Uterus (tissue), 4 donors: Measurements from ENCODE around the gene ZNF319. TPM values are rescaled to one million over a fixed set of nuclear protein-coding genes. Genes with fewer than 3 reads are reported as not detected.
A peak's percentile ranks its signal among the peaks of the same experiment; 100 is the strongest.

Experiments
- DNase-seq, 2 donors: peaks; one replicate each; pipeline ENCODE4 v3.0.0-alpha.2; 2019 to 2020
- H3K27ac ChIP-seq, 2 donors: fragments of 200-600 bp; sonication (generic); 1 replicate in 1 of 2; 2 replicates in 1 of 2; pipeline ENCODE4 v1.5.1; 2016 to 2018
- H3K27me3 ChIP-seq, 2 donors: fragments of 200-600 bp; sonication (generic); one replicate each; pipeline ENCODE4 v1.5.1; 2018 to 2019; ENCODE audit warnings: control low read depth in 1 of 2
- H3K36me3 ChIP-seq, 2 donors: fragments of 200-600 bp; sonication (generic); one replicate each; pipeline ENCODE4 v1.5.1; 2019; ENCODE audit warnings: control low read depth in 1 of 2
- H3K4me1 ChIP-seq, 2 donors: fragments of 200-600 bp; sonication (generic); one replicate each; pipeline ENCODE4 v1.5.1; 2018 to 2019; ENCODE audit warnings: control low read depth in 1 of 2
- H3K4me3 ChIP-seq, 2 donors: fragments of 200-600 bp; sonication (generic); 1 replicate in 1 of 2; 2 replicates in 1 of 2; pipeline ENCODE4 v1.5.1; 2018 to 2019; ENCODE audit warnings: mild to moderate bottlenecking in 1 of 2
- H3K9me3 ChIP-seq, 2 donors: fragments of 200-600 bp; sonication (generic); one replicate each; pipeline ENCODE4 v1.5.1; 2019; ENCODE audit warnings: control low read depth in 1 of 2
- CTCF ChIP-seq, 4 experiments: fragments of 200-600 bp in 2 of 4; fragments of 450-650 bp in 2 of 4; sonication (generic) in 2 of 4; IDR thresholded peaks; one replicate each; pipeline ENCODE4 v1.5.1; 2016 to 2019; ENCODE audit warnings: antibody characterized with exemption in 4 of 4, mild to moderate bottlenecking in 2 of 4, moderate library complexity in 1 of 4
- POLR2A ChIP-seq, 2 donors: fragments of 450-650 bp; IDR thresholded peaks; one replicate each; pipeline ENCODE4 v1.6.1; 2016; ENCODE audit warnings: antibody characterized with exemption in 2 of 2, mild to moderate bottlenecking in 1 of 2, moderate library complexity in 1 of 2
- intact Hi-C: fragments of 100-400 bp; cut with DNase I; formaldehyde crosslinking; loops from one replicate; pipeline ENCODE4 v1.15.1; 2023; ENCODE audit warnings: low total_unique reads
- total RNA-seq, 4 donors: library from RNA; depleted of rRNA in 3 of 4; stranded (reverse); fragments of >200 nt in 3 of 4; gene quantifications; one replicate each; pipeline versions ENCODE4 v1.1.0 to v1.2.4, GENCODE V29; 2014 to 2023
- donor health status: DM: yes; HTN: yes; CAD: no.

Gene ZNF319
- total RNA-seq, 4 donors from 2014 or later: 5.4 to 11.5 (median 6.9) TPM

DNA sequence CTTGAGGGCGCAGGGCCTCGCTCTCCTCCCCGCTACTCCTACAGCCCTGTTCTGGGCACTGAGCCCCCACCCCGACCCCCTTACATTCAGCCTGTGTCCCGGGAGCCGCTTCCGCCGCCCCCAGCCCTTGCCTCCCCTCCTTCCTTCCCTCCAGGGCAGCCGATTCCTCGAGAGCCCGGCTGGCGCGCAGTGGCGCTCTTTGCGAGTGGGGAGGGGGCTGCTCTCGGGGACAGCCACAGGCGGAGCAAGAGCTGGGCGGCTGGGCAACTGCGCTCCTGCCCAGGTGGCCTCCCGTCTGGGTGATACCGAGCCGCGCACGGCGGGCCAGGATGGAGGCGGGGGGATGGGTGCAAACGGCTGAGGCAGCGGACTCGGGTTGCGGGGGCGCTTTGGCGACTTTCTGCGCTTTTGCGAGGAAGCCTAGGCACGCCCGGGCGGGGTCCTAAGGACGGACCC lies 26.3 kb upstream of the ZNF319 start:
- H3K4me3 ChIP-seq: peak overlapping the region; percentile 42 to 65
- intact Hi-C loops: no loop called here
- no peak for DNase-seq
- no peaks in the 10 kb centered on the region for H3K9me3 ChIP-seq
- TF ChIP-seq POLR2A (IDR thresholded peaks at IDR 0.05) (no peak), CTCF (IDR thresholded peaks at IDR 0.05) (no peak)
- no peaks in the 10 kb centered on the region for H3K27me3 ChIP-seq
- H3K36me3 ChIP-seq: no peaks in the 10 kb centered on the region
- peaks cover 0 to 9% of the 10 kb centered on the region in 2 donors for H3K4me1 ChIP-seq
- H3K27ac ChIP-seq: peak overlapping the region in 1 of 2 donors; percentile 1

DNA sequence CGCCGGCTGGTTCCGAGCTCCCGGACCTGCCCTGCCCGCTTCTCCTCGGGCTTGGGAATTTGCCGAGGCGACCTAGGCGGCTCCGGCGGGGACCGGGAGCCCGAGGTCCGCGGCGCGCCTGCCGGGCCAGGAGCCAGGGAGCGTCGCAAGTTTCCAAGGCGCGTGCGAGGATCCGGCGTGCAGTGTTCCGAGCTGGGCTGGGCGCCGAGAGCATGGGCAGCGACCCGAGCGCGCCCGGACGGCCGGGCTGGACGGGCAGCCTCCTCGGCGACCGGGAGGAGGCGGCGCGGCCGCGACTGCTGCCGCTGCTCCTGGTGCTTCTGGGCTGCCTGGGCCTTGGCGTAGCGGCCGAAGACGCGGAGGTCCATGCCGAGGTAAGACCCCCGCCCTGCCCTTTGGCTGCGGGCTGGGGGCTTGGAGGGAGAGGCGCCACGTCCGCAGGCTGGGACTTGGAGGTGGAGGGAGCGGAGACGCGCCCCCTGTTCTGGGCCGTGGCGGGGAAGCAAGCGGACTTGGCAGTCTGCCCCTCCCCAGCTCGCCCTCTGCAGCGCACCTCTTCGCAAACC lies 25.8 kb upstream of the ZNF319 start:
- DNase-seq: peak in 1 of 2 donors; percentile 37
- intact Hi-C loops: no loop called here
- H3K4me1 ChIP-seq: peaks cover 0 to 9% of the 10 kb centered on the region in 2 donors
- peak overlapping the region; percentile 42 to 65 for H3K4me3 ChIP-seq
- no peaks in the 10 kb centered on the region for H3K27me3 ChIP-seq
- no peaks in the 10 kb centered on the region for H3K9me3 ChIP-seq
- H3K27ac ChIP-seq: peak overlapping the region; percentile 54 to 70
- no peaks in the 10 kb centered on the region for H3K36me3 ChIP-seq
- TF ChIP-seq POLR2A (IDR thresholded peaks at IDR 0.05) (no peak), CTCF (IDR thresholded peaks at IDR 0.05) (peak in 1 of 4 experiments; percentile 11)

DNA sequence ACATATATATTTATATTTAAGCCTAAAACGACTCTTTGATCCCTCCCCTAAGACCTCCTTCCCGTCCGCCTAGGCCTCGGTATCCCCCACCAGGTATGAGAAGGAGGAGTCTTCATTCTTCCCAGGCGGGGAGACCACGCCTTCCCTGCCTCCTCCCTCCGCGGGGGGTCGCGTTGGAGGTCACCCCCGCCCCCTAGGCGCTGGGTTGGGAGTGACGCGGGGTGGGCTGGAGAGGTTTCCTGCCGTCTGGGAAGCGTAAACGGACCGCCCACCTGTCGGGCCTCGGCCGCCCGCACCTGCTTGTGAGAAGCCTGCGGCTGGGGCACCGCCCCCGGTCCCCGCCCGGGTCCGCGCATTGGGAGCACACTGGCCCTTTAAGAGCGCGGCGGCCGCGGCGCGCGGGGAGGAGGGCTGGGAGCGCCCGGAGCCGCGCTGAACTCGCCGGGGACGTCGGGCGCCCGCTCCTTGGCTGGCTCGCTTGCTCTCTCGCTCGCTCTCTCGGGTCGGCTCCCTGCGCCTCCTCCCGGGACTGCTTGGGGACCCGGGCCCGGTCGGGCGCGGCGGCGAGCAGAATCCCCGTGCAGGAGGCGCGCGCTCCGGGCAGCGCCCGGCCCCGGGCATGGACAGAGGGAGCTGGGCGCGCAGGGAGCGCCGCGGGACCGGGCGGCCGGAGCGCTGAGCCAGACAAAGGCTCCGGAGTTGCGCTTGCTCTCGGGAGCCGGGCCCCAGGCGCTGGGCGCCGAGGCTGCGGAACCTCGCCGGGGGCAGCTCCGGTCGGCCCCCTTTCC lies 25.1 kb upstream of the ZNF319 start, which contains the start of gene MMP15:
MMP15 (plus strand) TSS at position 404 of the 788 bp plus-strand sequence. CDS start 597 bp downstream, outside the sequence.
- TF ChIP-seq CTCF (IDR thresholded peaks at IDR 0.05): no peak
- TF ChIP-seq POLR2A (IDR thresholded peaks at IDR 0.05): peak in 1 of 2 donors; percentile 51
- Histone ChIP-seq H3K9me3 (no peaks in the 10 kb centered on the region), H3K36me3 (no peaks in the 10 kb centered on the region), H3K4me3 (peak within 1 kb of the TSS; percentile 42 to 65), H3K4me1 (peaks cover 0 to 12% of the 10 kb centered on the region in 2 donors), H3K27me3 (no peaks in the 10 kb centered on the region), H3K27ac (peak within 1 kb of the TSS; percentile 54 to 70)
- DNase-seq: peak in 1 of 2 donors; percentile 51
- intact Hi-C loops: no loop called here

- TF ChIP-seq CTCF (IDR thresholded peaks at IDR 0.05) (no peak), POLR2A (IDR thresholded peaks at IDR 0.05) (no peak)
- Histone ChIP-seq H3K27ac (no peak overlapping the region), H3K9me3 (no peaks in the 10 kb centered on the region), H3K27me3 (no peaks in the 10 kb centered on the region), H3K36me3 (no peaks in the 10 kb centered on the region), H3K4me1 (peaks cover 0 to 12% of the 10 kb centered on the region in 2 donors), H3K4me3 (peak overlapping the region; percentile 42 to 65)
- no peak for DNase-seq
- intact Hi-C loops: loop anchor here (5.0 kb wide), 1 partner anchor 103 kb away; the partner anchor contains the start of gene CFAP20
These were observed 24.2 kb upstream of the ZNF319 start for GRCh38 chr16:58024486-58025350.
